H9 (cell line): ENCODE results near the gene SDK1. TPM values are rescaled to one million over a fixed set of nuclear protein-coding genes. Genes with fewer than 3 reads are reported as not detected.

Source experiments
- DNase-seq: peaks from one replicate; pipeline ENCODE4 v3.0.0-alpha.2; 2017
- H2AFZ ChIP-seq: one replicate; pipeline ENCODE4 v1.6.1; 2013; ENCODE audit warnings: mild to moderate bottlenecking, low read length, control low read depth, moderate library complexity
- H2AK5ac ChIP-seq: 2 replicates; pipeline ENCODE4 v1.6.1; 2013; ENCODE audit warnings: low read length, control low read depth, mixed read lengths; ENCODE audit not compliant: insufficient read length
- H2BK120ac ChIP-seq: one replicate; pipeline ENCODE4 v1.6.1; 2013; ENCODE audit warnings: low read depth, mild to moderate bottlenecking, low read length, control low read depth, inconsistent platforms; ENCODE audit not compliant: poor library complexity, severe bottlenecking
- H2BK12ac ChIP-seq: 2 replicates; pipeline ENCODE4 v1.6.1; 2013; ENCODE audit warnings: low read length, control low read depth, mixed read lengths, low read depth; ENCODE audit not compliant: insufficient read length
- H2BK15ac ChIP-seq: 2 replicates; pipeline ENCODE4 v1.6.1; 2013; ENCODE audit warnings: low read depth, low read length, control low read depth
- H2BK20ac ChIP-seq: one replicate; pipeline ENCODE4 v1.6.1; 2013; ENCODE audit warnings: low read depth, mild to moderate bottlenecking, low read length, control low read depth, inconsistent platforms; ENCODE audit not compliant: poor library complexity, severe bottlenecking
- H2BK5ac ChIP-seq: 2 replicates; pipeline ENCODE4 v1.6.1; 2013; ENCODE audit warnings: low read length, control low read depth, mixed read lengths; ENCODE audit not compliant: insufficient read length
- H3K14ac ChIP-seq: 2 replicates; pipeline ENCODE4 v1.6.1; 2013; ENCODE audit warnings: low read length, control low read depth; ENCODE audit not compliant: insufficient read depth
- H3K18ac ChIP-seq: 2 replicates; pipeline ENCODE4 v1.6.1; 2013; ENCODE audit warnings: low read depth, mild to moderate bottlenecking, mixed read lengths, low read length, control low read depth; ENCODE audit not compliant: insufficient read length
- H3K23ac ChIP-seq: 2 replicates; pipeline ENCODE4 v1.6.1; 2013; ENCODE audit warnings: low read length, control low read depth, mixed read lengths, low read depth; ENCODE audit not compliant: insufficient read length
- H3K23me2 ChIP-seq: 2 replicates; pipeline ENCODE4 v1.6.1; 2013; ENCODE audit warnings: low read depth, mild to moderate bottlenecking, mixed read lengths, low read length, control low read depth; ENCODE audit not compliant: insufficient read length, poor library complexity, severe bottlenecking
- H3K27ac ChIP-seq: 2 replicates; pipeline ENCODE4 v1.5.1; 2013; ENCODE audit warnings: low read length, control low read depth, mixed read lengths, low read depth; ENCODE audit not compliant: insufficient read length
- H3K27me3 ChIP-seq: 2 replicates; pipeline ENCODE4 v1.6.1; 2013; ENCODE audit warnings: low read length, control low read depth, inconsistent platforms; ENCODE audit not compliant: insufficient read depth
- H3K4ac ChIP-seq: 2 replicates; pipeline ENCODE4 v1.6.1; 2013; ENCODE audit warnings: low read depth, mild to moderate bottlenecking, control low read depth, inconsistent platforms, low read length, moderate library complexity
- H3K4me1 ChIP-seq: 2 replicates; pipeline ENCODE4 v1.6.1; 2013; ENCODE audit warnings: low read length, control low read depth, inconsistent platforms; ENCODE audit not compliant: insufficient read depth
- H3K4me2 ChIP-seq: 2 replicates; pipeline ENCODE4 v1.6.1; 2013; ENCODE audit warnings: low read length, control low read depth, mixed read lengths; ENCODE audit not compliant: insufficient read length, insufficient read depth
- H3K56ac ChIP-seq: 2 replicates; pipeline ENCODE4 v1.6.1; 2013; ENCODE audit warnings: low read depth, mild to moderate bottlenecking, mixed read lengths, low read length, control low read depth; ENCODE audit not compliant: insufficient read length
- H3K79me1 ChIP-seq: 2 replicates; pipeline ENCODE4 v1.6.1; 2013; ENCODE audit warnings: low read depth, mild to moderate bottlenecking, moderate library complexity, low read length, control low read depth, inconsistent platforms; ENCODE audit not compliant: insufficient read depth, poor library complexity, severe bottlenecking
- H3K79me2 ChIP-seq: 2 replicates; pipeline ENCODE4 v1.6.1; 2013; ENCODE audit warnings: low read length, control low read depth, inconsistent platforms; ENCODE audit not compliant: insufficient read depth
- H3K9ac ChIP-seq: 2 replicates; pipeline ENCODE4 v1.6.1; 2013; ENCODE audit warnings: low read length, control low read depth, mixed read lengths; ENCODE audit not compliant: insufficient read length; ENCODE audit errors: extremely low read depth
- H3K9me3 ChIP-seq: one replicate; pipeline ENCODE4 v1.6.1; 2013; ENCODE audit warnings: low read depth, low read length, inconsistent platforms; ENCODE audit not compliant: control insufficient read depth
- H3T11ph ChIP-seq: one replicate; pipeline ENCODE4 v1.6.1; 2013; ENCODE audit warnings: mild to moderate bottlenecking, low read length, control low read depth, inconsistent platforms
- H4K20me1 ChIP-seq: one replicate; pipeline ENCODE4 v1.6.1; 2013; ENCODE audit not compliant: control insufficient read depth, insufficient read length, insufficient read depth
- H4K5ac ChIP-seq: 2 replicates; pipeline ENCODE4 v1.6.1; 2013; ENCODE audit warnings: low read depth, mild to moderate bottlenecking, mixed read lengths, low read length, control low read depth; ENCODE audit not compliant: insufficient read length
- H4K8ac ChIP-seq: replicated peaks from 2 replicates; pipeline ENCODE4 v1.6.1; 2013; ENCODE audit warnings: low read length, control low read depth, mixed read lengths, low read depth; ENCODE audit not compliant: insufficient read length
- H4K91ac ChIP-seq: 2 replicates; pipeline ENCODE4 v1.6.1; 2013; ENCODE audit warnings: low read depth, mild to moderate bottlenecking, moderate library complexity, mixed read lengths, low read length, control low read depth; ENCODE audit not compliant: insufficient read length
- H3K27ac Mint-ChIP-seq, 3 experiments: 2 replicates in 2 of 3; 3 replicates in 1 of 3; pipeline ENCODE4 v1.8.0; 2020 to 2021; ENCODE audit warnings: mixed read lengths in 3 of 3, mild to moderate bottlenecking in 1 of 3, moderate library complexity in 1 of 3
- H3K27me3 Mint-ChIP-seq: 2 replicates; pipeline ENCODE4 v1.8.0; 2021; ENCODE audit warnings: low read depth, mild to moderate bottlenecking, moderate library complexity, mixed read lengths
- H3K36me3 Mint-ChIP-seq, 3 experiments: 2 replicates in 2 of 3; 3 replicates in 1 of 3; pipeline ENCODE4 v1.8.0; 2020 to 2021; ENCODE audit warnings: low read depth in 3 of 3, mixed read lengths in 3 of 3; ENCODE audit not compliant: insufficient read depth in 1 of 3
- H3K4me1 Mint-ChIP-seq, 2 experiments: 2 replicates each; pipeline ENCODE4 v1.8.0; 2020; ENCODE audit warnings: mixed read lengths in 2 of 2
- H3K4me3 Mint-ChIP-seq, 2 experiments: 2 replicates in 1 of 2; 3 replicates in 1 of 2; pipeline ENCODE4 v1.8.0; 2020 to 2021; ENCODE audit warnings: mild to moderate bottlenecking in 2 of 2, mixed read lengths in 2 of 2, moderate library complexity in 1 of 2
- H3K9me3 Mint-ChIP-seq, 2 experiments: 2 replicates in 1 of 2; 3 replicates in 1 of 2; pipeline ENCODE4 v1.8.0; 2020; ENCODE audit warnings: mild to moderate bottlenecking in 2 of 2, mixed read lengths in 2 of 2, moderate library complexity in 1 of 2
- WGBS: extraction: QIAGEN DNeasy Blood & Tissue Kit; methylation state at CpG from one replicate; pipeline ENCODE4 v1.1.7; 2013; ENCODE audit warnings: missing lambda C conversion rate, low lambda C conversion rate, mixed read lengths; ENCODE audit not compliant: insufficient read length; ENCODE audit errors: extremely low coverage; 5-methylcytosine and 5-hydroxymethylcytosine counted together
- total RNA-seq: library from RNA; stranded (reverse); gene quantifications from 2 replicates; pipeline ENCODE4 v1.2.1, GENCODE V29; 2021
- TF ChIP-seq, protein P1 (sequence below): fragments of 200-600 bp; sonication (generic); conservative IDR thresholded peaks from 3 replicates; pipeline ENCODE4 v1.8.0; 2021; ENCODE audit warnings: antibody characterized with exemption, mild to moderate bottlenecking

The SDK1 gene
- total RNA-seq, 1 experiment from 2014 or later: 8.7 TPM

DNA sequence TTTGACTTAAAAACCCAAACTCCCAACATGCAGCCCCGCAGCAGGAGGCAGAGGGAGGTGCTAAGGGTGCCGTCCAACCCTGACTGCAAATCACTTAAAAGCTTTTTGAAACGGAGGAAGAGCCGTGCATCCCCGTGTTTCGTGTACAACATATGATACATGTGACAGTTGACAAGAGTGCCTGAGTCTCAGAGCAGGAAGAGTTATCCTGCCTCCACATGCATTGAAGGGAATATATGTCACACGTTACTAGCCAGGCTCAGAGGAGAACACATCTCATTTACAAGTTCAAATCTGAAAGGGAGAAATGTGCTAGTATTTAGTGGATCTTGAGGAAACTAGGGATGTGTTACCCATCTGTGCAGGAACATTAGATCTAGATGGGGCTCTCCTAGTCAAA, 69.9 kb downstream of the SDK1 start:
- H3K4me1 Mint-ChIP-seq: peaks cover 19% of the 10 kb centered on the region in 2 experiments
- Histone ChIP-seq H3K79me1 (no peaks in the 10 kb centered on the region), H2AK5ac (no peak overlapping the region), H2BK15ac (no peak overlapping the region), H2AFZ (no peak overlapping the region), H3K79me2 (no peaks in the 10 kb centered on the region), H3K23me2 (no peaks in the 10 kb centered on the region), H3T11ph (no peak overlapping the region), H3K4ac (no peak overlapping the region), H3K23ac (no peak overlapping the region), H2BK12ac (no peak overlapping the region), H4K91ac (no peak overlapping the region), H2BK20ac (no peak overlapping the region), H3K27ac (no peak overlapping the region), H2BK5ac (no peak overlapping the region), H3K27me3 (no peaks in the 10 kb centered on the region), H3K4me1 (peaks cover 12% of the 10 kb centered on the region; the same call in 1 of the 2 replicates), H3K18ac (no peak overlapping the region), H3K9ac (no peak overlapping the region), H4K20me1 (no peaks in the 10 kb centered on the region), H3K9me3 (no peaks in the 10 kb centered on the region), H3K14ac (no peak overlapping the region), H2BK120ac (no peak overlapping the region), H3K56ac (no peak overlapping the region), H3K4me2 (no peak overlapping the region), H4K8ac (no peak overlapping the region), H4K5ac (no peak overlapping the region)
- DNase-seq: no peak
- no peaks in the 10 kb centered on the region for H3K9me3 Mint-ChIP-seq
- H3K36me3 Mint-ChIP-seq: no peaks in the 10 kb centered on the region
- TF ChIP-seq, protein P1, sequence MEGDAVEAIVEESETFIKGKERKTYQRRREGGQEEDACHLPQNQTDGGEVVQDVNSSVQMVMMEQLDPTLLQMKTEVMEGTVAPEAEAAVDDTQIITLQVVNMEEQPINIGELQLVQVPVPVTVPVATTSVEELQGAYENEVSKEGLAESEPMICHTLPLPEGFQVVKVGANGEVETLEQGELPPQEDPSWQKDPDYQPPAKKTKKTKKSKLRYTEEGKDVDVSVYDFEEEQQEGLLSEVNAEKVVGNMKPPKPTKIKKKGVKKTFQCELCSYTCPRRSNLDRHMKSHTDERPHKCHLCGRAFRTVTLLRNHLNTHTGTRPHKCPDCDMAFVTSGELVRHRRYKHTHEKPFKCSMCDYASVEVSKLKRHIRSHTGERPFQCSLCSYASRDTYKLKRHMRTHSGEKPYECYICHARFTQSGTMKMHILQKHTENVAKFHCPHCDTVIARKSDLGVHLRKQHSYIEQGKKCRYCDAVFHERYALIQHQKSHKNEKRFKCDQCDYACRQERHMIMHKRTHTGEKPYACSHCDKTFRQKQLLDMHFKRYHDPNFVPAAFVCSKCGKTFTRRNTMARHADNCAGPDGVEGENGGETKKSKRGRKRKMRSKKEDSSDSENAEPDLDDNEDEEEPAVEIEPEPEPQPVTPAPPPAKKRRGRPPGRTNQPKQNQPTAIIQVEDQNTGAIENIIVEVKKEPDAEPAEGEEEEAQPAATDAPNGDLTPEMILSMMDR: no peak
- no peaks in the 10 kb centered on the region for H3K27me3 Mint-ChIP-seq
- peak overlapping the region in 1 of 3 experiments; percentile 6; a peak in 1 of 7 replicates for H3K27ac Mint-ChIP-seq
- H3K4me3 Mint-ChIP-seq: no peak overlapping the region
- WGBS: no CpG with 5 or more reads among the region's 7 CpGs
